ENCODE results near the gene TNS3. TPM values are rescaled to one million over a fixed set of nuclear protein-coding genes. Genes with fewer than 3 reads are reported as not detected.

The TNS3 gene
- total and polyA plus RNA-seq, 10 of the 15 experiments (the other 5 are each of a cell fraction or from before 2014, with no cell fraction given), result 0.27 to 2.7 (median 0.79) TPM

GRCh38 chr7:47330561-47331178 is 251.2 kb downstream of the TNS3 start (continued):
- TF ChIP-seq, protein P1, sequence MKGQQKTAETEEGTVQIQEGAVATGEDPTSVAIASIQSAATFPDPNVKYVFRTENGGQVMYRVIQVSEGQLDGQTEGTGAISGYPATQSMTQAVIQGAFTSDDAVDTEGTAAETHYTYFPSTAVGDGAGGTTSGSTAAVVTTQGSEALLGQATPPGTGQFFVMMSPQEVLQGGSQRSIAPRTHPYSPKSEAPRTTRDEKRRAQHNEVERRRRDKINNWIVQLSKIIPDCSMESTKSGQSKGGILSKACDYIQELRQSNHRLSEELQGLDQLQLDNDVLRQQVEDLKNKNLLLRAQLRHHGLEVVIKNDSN (IDR thresholded peaks at IDR 0.05; ENCODE audit: borderline replicate concordance, extremely low read length, insufficient read depth, low read depth, low read length), result no peak
- TF ChIP-seq, protein P2, sequence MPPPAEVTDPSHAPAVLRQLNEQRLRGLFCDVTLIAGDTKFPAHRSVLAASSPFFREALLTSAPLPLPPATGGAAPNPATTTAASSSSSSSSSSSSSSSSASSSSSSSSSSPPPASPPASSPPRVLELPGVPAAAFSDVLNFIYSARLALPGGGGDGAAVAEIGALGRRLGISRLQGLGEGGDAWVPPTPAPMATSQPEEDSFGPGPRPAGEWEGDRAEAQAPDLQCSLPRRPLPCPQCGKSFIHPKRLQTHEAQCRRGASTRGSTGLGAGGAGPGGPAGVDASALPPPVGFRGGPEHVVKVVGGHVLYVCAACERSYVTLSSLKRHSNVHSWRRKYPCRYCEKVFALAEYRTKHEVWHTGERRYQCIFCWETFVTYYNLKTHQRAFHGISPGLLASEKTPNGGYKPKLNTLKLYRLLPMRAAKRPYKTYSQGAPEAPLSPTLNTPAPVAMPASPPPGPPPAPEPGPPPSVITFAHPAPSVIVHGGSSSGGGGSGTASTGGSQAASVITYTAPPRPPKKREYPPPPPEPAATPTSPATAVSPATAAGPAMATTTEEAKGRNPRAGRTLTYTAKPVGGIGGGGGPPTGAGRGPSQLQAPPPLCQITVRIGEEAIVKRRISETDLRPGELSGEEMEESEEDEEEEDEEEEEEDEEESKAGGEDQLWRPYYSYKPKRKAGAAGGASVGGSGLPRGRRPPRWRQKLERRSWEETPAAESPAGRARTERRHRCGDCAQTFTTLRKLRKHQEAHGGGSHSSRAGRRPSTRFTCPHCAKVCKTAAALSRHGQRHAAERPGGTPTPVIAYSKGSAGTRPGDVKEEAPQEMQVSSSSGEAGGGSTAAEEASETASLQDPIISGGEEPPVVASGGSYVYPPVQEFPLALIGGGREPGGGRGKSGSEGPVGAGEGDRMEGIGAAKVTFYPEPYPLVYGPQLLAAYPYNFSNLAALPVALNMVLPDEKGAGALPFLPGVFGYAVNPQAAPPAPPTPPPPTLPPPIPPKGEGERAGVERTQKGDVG (CRISPR knock-in tag; IDR thresholded peaks at IDR 0.05), result no peak
- TF ChIP-seq TCF3 (IDR thresholded peaks at IDR 0.05; ENCODE audit: borderline replicate concordance, insufficient read depth, low read depth, low read length) (no peak), SUZ12 (IDR thresholded peaks at IDR 0.05; ENCODE audit: unreplicated experiment) (no peak), RCOR1 (conservative IDR thresholded peaks at IDR 0.05; ENCODE audit: low read depth, low read length) (no peak), SUPT20H (IDR thresholded peaks at IDR 0.05; ENCODE audit: borderline replicate concordance, control insufficient read depth, low read depth, low read length) (no peak), EP300 (IDR thresholded peaks at IDR 0.05; ENCODE audit: borderline replicate concordance in 1 of 2, control insufficient read depth in 1 of 2, low read depth in 2 of 2, low read length in 2 of 2) (no peak), JUNB (IDR thresholded peaks at IDR 0.05) (no peak)

Data from GM12878 (cell line).